ENCODE results near the gene FBXO38.
A peak's percentile ranks its signal among the peaks of the same experiment; 100 is the strongest.
"Not testable (repeated sequence)": the region's sequence is repeated elsewhere in the genome, so short reads cannot be mapped to it uniquely, and the experiment has no call there.

Gene FBXO38

DNA sequence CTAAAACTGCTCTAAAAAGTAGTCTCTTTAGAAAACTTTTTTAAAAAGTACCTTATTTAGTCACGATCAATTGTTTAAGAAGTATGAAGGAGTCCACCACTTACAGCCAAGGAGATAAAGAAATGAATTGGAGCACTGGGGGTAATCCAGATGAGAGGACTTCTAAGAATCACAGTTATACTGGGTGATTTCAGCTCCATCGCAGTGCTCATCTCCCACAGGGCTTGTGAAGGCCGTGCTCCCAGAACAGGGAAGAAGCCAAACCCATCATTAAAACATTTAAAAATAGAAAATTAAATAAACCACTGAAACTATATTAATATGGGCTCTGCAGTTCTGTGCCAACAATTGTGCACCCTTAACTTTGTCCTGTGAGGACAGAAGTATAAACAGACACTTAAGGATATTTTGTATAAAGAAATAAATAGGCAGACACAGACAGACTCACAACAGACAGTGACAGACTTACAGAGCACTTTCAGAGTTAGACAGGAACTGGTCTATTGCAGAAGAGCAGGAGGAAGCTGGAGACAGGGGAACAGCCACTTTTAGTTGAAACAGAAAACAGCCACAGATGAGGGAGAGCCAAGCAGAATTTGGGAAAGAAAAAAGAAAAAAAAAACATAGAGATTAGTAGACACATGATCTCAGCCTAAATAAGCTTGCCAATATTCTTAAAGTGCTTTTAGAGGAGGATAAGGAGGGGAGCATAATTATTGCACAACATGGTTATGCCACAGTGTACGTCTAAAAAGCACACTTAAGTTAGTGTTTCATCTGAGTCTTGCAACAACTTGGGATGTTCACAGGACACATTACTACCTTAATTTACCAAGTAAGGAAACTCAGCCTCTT, 81.8 kb downstream of the FBXO38 start:
- DNase-seq (ENCODE audit: low read depth): peak; percentile 19
- H3K4me3 ChIP-seq (replicated peaks; ENCODE audit: low read depth, low read length): no peak overlapping the region
- TF ChIP-seq, protein P1, sequence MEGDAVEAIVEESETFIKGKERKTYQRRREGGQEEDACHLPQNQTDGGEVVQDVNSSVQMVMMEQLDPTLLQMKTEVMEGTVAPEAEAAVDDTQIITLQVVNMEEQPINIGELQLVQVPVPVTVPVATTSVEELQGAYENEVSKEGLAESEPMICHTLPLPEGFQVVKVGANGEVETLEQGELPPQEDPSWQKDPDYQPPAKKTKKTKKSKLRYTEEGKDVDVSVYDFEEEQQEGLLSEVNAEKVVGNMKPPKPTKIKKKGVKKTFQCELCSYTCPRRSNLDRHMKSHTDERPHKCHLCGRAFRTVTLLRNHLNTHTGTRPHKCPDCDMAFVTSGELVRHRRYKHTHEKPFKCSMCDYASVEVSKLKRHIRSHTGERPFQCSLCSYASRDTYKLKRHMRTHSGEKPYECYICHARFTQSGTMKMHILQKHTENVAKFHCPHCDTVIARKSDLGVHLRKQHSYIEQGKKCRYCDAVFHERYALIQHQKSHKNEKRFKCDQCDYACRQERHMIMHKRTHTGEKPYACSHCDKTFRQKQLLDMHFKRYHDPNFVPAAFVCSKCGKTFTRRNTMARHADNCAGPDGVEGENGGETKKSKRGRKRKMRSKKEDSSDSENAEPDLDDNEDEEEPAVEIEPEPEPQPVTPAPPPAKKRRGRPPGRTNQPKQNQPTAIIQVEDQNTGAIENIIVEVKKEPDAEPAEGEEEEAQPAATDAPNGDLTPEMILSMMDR (IDR thresholded peaks at IDR 0.05; ENCODE audit: low read length, missing control alignments): no peak

DNA sequence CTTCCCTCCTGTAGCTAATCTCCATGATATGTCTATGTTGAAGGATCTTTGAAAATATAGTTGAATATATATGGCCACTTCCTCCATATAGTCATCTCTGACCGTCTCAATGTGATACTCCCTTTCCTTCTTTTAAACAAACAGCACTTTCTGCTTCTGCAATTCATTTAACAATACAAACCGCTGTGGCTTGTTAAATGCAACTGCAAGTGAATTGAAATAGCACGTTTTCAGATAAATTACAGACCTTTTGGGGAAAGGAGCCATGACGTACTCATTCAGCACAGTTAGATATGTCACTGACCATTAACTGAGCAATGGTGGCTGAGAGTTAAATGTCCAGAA, 82.5 kb downstream of the FBXO38 start:
- TF ChIP-seq, protein P1 (IDR thresholded peaks at IDR 0.05; ENCODE audit: low read length, missing control alignments): no peak
- DNase-seq (ENCODE audit: low read depth): no peak
- no peak overlapping the region for H3K4me3 ChIP-seq (replicated peaks; ENCODE audit: low read depth, low read length)

DNA sequence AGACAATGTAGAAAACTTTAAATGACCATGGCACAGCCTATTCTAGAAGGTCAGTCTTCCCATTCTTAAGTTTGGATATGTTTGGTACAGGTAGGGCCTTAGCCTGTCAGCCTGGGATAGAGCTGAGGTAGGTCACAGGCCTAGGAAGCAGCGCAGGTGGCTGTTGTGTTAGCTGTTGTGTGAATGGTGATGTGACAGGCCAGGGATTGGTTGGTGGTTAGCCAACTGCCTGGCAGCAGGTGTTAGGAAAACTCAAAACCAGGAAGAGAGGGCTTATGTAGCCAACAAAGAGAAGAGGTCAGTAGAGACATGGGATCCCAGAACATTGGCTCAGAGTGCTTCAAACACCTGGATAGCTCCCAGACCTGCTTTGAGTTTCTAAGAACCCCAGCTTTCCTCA, 84.2 kb downstream of the FBXO38 start:
- H3K4me3 ChIP-seq (replicated peaks; ENCODE audit: low read depth, low read length): no peak overlapping the region
- no peak for DNase-seq (ENCODE audit: low read depth)
- TF ChIP-seq, protein P1 (IDR thresholded peaks at IDR 0.05; ENCODE audit: low read length, missing control alignments): no peak

DNA sequence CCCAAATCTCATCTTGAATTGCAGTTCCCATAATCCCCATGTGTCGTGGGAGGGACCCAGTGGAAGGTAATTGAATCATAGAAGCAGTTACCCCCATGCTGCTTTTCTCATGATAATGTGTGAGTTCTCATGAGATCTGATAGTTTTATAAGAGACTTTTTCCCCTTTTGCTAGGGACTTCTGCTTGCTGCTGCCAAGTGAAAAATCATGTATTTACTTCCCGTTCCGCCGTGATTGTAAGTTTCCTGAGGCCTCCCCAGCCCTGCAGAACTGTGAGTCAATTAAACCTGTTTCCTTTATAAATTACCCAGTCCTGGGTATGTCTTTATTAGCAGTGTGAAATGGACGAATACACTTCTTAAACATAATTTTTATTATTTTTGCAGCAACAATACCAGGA, 85.0 kb downstream of the FBXO38 start:
- not testable (repeated sequence) for H3K4me3 ChIP-seq (replicated peaks; ENCODE audit: low read depth, low read length); DNase-seq (ENCODE audit: low read depth)

DNA sequence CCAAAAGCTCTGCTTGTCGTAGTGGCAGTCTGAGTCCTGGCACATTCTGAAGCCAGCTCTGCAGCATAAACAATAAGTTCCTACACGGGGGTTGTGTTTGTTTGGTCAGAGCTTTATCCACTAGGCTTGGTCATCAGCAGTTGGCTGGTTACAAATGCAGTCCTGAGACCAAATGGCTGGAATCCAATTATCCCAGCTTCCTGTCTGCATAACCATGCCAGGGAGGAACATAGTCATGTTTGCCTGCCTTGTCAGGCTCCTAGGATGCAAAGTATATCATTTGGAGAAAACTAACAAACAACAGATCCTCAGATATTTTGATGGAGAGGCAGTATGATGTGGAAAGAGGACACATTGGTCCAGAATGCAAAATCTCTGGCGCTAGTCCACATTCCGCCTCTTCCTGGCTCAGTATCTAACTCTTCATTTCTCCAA, 85.8 kb downstream of the FBXO38 start:
- DNase-seq (ENCODE audit: low read depth): peak; percentile 91
- TF ChIP-seq, protein P1 (IDR thresholded peaks at IDR 0.05; ENCODE audit: low read length, missing control alignments): no peak
- no peak overlapping the region for H3K4me3 ChIP-seq (replicated peaks; ENCODE audit: low read depth, low read length)

DNA sequence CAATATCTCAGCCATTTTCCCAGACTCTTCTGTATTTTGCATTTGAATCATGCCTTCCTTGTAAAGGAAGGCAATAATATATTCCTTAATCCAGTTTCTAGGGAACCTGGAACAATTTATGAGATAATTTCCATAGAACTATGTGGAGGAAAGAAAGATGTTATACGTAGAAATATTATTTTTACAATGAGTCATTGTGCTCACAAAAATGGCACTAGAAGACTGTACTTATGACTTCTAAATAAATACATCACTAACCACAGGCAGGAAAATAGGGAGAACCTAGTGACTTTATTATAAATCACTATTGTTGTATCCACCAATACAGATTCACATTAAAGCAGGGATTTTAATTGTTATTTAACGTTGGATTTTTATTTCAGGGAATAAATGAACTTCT, 87.6 kb downstream of the FBXO38 start:
- peak; percentile 21 for DNase-seq (ENCODE audit: low read depth)
- TF ChIP-seq, protein P1 (IDR thresholded peaks at IDR 0.05; ENCODE audit: low read length, missing control alignments): no peak
- no peak overlapping the region for H3K4me3 ChIP-seq (replicated peaks; ENCODE audit: low read depth, low read length)

DNA sequence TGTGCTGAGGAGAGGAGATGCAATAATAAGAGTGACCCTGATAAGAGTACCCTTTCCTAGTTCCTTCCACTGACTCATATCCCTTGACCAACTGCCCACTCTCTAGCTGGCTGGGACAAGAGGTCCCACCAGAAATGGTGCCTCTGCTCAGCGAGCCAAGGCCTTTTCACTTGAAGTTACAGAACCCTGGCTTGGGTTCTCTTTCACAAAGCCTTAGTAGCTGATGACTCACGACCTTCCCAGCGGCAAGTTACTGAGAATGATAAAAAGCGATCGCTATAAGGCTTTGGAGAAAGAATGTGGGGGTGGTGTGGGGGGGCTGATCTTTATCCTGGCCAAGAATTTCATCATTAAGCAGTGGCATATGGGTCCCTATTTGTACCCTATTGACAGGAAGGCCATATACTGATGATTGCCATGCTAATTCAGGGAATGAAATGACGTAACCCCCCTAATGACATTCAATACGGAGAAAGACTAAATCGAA, 90.3 kb downstream of the FBXO38 start:
- TF ChIP-seq, protein P1 (IDR thresholded peaks at IDR 0.05; ENCODE audit: low read length, missing control alignments): no peak
- H3K4me3 ChIP-seq (replicated peaks; ENCODE audit: low read depth, low read length): no peak overlapping the region
- peak; percentile 84 for DNase-seq (ENCODE audit: low read depth)
